ENCODE data around the gene GLA.

DNA sequence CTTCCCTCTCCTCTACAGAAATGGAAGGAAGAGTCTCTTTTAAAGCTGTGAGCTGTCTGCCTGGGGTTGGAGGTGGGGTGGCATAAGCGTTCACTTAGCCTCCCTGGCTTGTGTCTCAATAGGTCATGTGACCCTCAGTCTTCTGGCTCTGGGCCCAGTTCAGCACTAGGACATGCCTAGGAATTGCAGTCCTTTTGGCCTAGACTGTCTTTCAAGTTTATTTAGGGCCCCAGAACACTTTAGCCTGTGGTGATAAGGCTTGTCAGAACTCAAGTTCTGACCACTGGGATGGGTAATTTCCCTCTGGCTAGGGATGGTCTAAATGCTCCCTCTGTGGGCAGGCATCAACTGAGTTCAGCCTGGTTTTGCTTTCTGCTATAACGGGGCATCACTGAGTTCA lies 43.2 kb upstream of the GLA start:
- TF ChIP-seq, protein P1, sequence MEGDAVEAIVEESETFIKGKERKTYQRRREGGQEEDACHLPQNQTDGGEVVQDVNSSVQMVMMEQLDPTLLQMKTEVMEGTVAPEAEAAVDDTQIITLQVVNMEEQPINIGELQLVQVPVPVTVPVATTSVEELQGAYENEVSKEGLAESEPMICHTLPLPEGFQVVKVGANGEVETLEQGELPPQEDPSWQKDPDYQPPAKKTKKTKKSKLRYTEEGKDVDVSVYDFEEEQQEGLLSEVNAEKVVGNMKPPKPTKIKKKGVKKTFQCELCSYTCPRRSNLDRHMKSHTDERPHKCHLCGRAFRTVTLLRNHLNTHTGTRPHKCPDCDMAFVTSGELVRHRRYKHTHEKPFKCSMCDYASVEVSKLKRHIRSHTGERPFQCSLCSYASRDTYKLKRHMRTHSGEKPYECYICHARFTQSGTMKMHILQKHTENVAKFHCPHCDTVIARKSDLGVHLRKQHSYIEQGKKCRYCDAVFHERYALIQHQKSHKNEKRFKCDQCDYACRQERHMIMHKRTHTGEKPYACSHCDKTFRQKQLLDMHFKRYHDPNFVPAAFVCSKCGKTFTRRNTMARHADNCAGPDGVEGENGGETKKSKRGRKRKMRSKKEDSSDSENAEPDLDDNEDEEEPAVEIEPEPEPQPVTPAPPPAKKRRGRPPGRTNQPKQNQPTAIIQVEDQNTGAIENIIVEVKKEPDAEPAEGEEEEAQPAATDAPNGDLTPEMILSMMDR (IDR thresholded peaks at IDR 0.05), result no peak
- no peak for TF ChIP-seq POLR2A (IDR thresholded peaks at IDR 0.05)
